T-helper 17 cell (primary cell): Measurements from ENCODE around the gene ZBP1. TPM values are rescaled to one million over a fixed set of nuclear protein-coding genes. Genes with fewer than 3 reads are reported as not detected.

Experiments used
- ATAC-seq: fragments of 150-1000 bp; cut with Tn5 transposase; 2 replicates; pipeline ENCODE4 v1.10.0; 2021; ENCODE audit warnings: mild to moderate bottlenecking, moderate library complexity
- DNase-seq, 3 donors: peaks; one replicate each; pipeline versions ENCODE4 v3.0.0 to v3.0.0-alpha.2; 2020 to 2021
- H3K9me3 ChIP-seq: one replicate; pipeline ENCODE4 v1.7.0; 2013; ENCODE audit warnings: low read length, mild to moderate bottlenecking; ENCODE audit not compliant: control insufficient read depth, poor library complexity, severe bottlenecking
- H3K27ac Mint-ChIP-seq: one replicate; pipeline ENCODE4 v1.8.0; 2022; ENCODE audit warnings: mild to moderate bottlenecking, moderate library complexity, mixed read lengths
- H3K27me3 Mint-ChIP-seq: one replicate; pipeline ENCODE4 v1.8.0; 2022; ENCODE audit warnings: mixed read lengths
- H3K36me3 Mint-ChIP-seq: one replicate; pipeline ENCODE4 v1.8.0; 2022; ENCODE audit warnings: low read depth, mixed read lengths
- H3K4me1 Mint-ChIP-seq: one replicate; pipeline ENCODE4 v1.8.0; 2022; ENCODE audit warnings: mild to moderate bottlenecking, mixed read lengths
- H3K4me3 Mint-ChIP-seq: one replicate; pipeline ENCODE4 v1.8.0; 2022; ENCODE audit warnings: mild to moderate bottlenecking, moderate library complexity, mixed read lengths
- total RNA-seq, 4 donors: library from RNA in 2 of 4; stranded (reverse) in 2 of 4; gene quantifications; one replicate each; pipeline ENCODE4 v1.2.3 and lab custom pipeline; 2022 to 2026

ZBP1 gene
- total RNA-seq, 2 donors from 2014 or later = 38.6 to 41.0 TPM

DNA sequence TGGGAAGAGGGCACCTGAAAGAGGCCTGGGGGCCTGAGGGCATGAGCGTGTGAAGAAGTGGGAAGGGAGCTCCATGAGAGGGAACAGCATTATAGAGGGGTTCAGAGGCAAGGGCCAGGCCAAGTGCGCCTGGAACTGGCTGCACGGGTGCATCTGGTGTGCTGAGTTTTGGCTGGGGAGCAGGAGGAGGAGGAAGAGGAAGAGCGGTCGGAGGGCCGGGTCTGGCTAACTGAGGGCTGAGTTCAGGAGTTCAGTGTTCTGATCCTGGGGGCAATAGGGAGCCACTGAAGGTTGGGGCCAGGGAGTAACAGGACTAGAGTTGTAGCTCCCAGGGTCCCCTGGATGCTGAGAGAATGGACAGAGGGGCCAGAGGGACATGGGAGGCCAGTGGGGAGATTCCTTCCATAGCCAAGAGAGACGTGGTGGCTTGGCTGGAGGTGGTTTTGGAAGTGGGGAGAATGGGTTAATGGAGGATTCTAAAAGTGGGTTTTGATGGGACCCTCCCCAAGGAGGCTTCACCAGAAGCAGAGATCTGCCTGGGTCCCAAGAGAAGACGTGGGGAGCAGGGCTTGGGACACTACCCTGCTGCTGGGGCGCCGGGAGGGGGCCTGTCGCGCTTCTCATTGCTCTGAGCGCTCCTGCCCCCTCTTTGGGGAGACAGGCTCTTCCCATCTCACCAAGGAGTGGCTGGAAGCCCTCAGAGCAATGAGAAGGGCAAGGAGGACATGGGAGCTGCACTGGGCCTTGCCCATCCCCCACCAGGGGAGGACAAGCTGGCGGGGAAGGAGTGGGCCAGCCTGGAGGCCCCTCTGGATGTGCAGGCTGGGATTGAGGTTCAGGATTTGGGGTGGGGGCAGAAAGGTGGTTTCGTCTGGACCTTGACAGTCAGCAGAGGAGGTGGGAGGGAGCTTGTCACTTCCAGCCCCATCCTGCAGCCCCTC, 28.7 kb downstream of the ZBP1 start:
- H3K4me1 Mint-ChIP-seq = peaks cover 8% of the 10 kb centered on the region
- DNase-seq (no peak), ATAC-seq (no peak)
- H3K9me3 ChIP-seq = no peaks in the 10 kb centered on the region
- peaks cover 7% of the 10 kb centered on the region for H3K27me3 Mint-ChIP-seq
- H3K27ac Mint-ChIP-seq = no peak overlapping the region
- no peaks in the 10 kb centered on the region for H3K36me3 Mint-ChIP-seq
- H3K4me3 Mint-ChIP-seq = no peak overlapping the region

- Mint-ChIP-seq H3K36me3 (no peaks in the 10 kb centered on the region), H3K27ac (no peak overlapping the region), H3K4me3 (no peak overlapping the region), H3K4me1 (peaks cover 8% of the 10 kb centered on the region), H3K27me3 (peaks cover 7% of the 10 kb centered on the region)
- ATAC-seq = no peak
- DNase-seq = no peak
- H3K9me3 ChIP-seq = no peaks in the 10 kb centered on the region
Observed at GRCh38 chr20:57590485-57591288, 29.5 kb downstream of the ZBP1 start.

DNA sequence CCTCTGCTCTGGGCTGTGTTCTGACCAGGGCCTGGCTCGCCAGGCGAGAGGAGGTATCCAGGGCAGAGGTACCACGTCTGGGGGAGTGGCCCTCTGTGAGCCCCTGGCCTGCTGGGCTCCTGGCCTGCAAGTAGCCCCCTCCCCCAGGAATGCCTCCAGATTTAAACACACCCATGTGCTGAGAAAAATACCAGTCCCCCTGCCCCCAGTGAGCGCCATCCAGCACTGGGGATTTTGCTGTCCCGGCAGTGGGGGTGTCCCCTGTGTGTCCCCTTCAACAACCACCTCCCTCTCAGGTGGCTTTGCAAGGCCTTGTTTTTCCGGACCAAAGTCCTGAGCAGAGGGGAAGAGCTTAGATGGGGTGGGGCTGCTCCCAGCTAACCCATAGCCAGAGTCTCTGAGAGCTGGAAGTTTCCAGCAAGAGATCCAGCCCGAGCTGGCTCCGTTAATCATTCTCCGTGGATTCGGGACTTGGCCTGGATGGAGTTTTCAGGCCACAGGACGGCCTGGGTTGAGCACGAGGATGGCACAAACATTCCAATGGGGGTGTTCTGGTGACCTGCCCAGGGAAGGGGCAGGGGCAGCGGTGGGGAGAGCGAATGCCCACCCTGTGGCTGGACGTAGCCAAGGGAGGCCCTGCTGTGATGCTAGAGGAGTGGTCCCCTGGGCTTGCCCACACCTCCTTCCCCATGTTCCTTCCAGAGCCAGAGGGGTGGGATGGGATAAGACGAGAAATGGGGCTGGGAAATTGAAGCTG, 30.3 kb downstream of the ZBP1 start:
- no peak overlapping the region for H3K4me3 Mint-ChIP-seq
- H3K36me3 Mint-ChIP-seq = no peaks in the 10 kb centered on the region
- peaks cover 8% of the 10 kb centered on the region for H3K4me1 Mint-ChIP-seq
- H3K27ac Mint-ChIP-seq = no peak overlapping the region
- ATAC-seq (no peak), DNase-seq (no peak)
- no peaks in the 10 kb centered on the region for H3K9me3 ChIP-seq
- peaks cover 15% of the 10 kb centered on the region for H3K27me3 Mint-ChIP-seq

DNA sequence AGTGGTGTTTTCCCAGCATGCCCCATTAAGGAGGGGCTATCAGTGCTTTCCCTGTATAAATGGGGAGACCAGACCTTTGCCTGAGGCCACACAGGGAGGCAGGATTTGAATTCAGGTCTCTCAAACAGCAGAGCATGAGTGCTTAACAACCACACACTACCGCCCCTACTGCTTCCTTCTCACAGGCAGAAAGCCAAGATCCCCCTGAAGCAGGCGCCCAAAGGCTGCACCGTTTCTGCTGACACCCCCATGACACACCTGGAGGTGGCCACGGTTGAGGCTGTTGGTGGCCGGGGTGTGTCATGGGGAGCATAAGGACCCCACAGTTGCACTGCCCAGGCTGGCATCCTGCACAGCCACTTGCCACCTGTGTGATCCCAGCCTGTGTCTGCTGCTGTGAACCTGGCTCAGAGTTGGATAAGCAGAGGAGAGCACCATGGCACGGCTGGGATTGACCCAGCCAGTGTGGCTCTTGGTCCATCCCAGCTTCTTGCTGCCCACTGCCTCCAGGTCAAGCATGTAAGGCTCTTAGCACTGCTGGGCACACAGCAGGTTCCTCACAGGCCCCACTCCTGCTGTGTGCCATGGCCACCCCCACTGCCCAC, 31.0 kb downstream of the ZBP1 start:
- no peaks in the 10 kb centered on the region for H3K9me3 ChIP-seq
- H3K27ac Mint-ChIP-seq = no peak overlapping the region
- ATAC-seq (no peak), DNase-seq (no peak)
- peaks cover 22% of the 10 kb centered on the region for H3K27me3 Mint-ChIP-seq
- H3K36me3 Mint-ChIP-seq = peaks cover 4% of the 10 kb centered on the region
- peaks cover 6% of the 10 kb centered on the region for H3K4me1 Mint-ChIP-seq
- no peak overlapping the region for H3K4me3 Mint-ChIP-seq

DNA sequence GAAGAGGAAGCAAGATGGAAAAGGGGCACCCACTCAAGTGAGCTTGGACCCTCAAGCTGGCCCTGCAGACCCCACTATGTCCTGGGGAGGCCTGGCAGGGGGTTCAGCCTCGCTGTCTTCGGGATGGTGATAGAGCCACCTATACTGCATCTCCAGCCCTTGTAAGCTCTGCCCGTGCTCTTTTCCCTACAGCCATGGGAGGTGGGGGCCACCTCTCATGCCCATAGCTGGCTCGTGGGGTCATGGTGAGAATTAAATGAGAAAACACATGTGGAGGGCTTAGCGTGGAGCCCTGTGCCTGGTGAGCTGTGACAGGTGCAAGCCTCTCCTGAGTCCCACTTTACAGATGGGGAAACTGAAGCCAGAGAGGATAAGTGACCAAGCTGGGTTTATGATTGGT, 31.6 kb downstream of the ZBP1 start:
- ATAC-seq = no peak
- H3K9me3 ChIP-seq = no peaks in the 10 kb centered on the region
- Mint-ChIP-seq H3K4me1 (peaks cover 6% of the 10 kb centered on the region), H3K27ac (no peak overlapping the region), H3K4me3 (no peak overlapping the region), H3K36me3 (peaks cover 4% of the 10 kb centered on the region), H3K27me3 (peaks cover 28% of the 10 kb centered on the region)
- DNase-seq = no peak

- Mint-ChIP-seq H3K4me3 (no peak overlapping the region), H3K4me1 (peaks cover 9% of the 10 kb centered on the region), H3K27me3 (peaks cover 34% of the 10 kb centered on the region), H3K27ac (no peak overlapping the region), H3K36me3 (peaks cover 4% of the 10 kb centered on the region)
- ATAC-seq (no peak), DNase-seq (no peak)
- no peaks in the 10 kb centered on the region for H3K9me3 ChIP-seq
Observed at GRCh38 chr20:57587989-57588377, 32.2 kb downstream of the ZBP1 start.

DNA sequence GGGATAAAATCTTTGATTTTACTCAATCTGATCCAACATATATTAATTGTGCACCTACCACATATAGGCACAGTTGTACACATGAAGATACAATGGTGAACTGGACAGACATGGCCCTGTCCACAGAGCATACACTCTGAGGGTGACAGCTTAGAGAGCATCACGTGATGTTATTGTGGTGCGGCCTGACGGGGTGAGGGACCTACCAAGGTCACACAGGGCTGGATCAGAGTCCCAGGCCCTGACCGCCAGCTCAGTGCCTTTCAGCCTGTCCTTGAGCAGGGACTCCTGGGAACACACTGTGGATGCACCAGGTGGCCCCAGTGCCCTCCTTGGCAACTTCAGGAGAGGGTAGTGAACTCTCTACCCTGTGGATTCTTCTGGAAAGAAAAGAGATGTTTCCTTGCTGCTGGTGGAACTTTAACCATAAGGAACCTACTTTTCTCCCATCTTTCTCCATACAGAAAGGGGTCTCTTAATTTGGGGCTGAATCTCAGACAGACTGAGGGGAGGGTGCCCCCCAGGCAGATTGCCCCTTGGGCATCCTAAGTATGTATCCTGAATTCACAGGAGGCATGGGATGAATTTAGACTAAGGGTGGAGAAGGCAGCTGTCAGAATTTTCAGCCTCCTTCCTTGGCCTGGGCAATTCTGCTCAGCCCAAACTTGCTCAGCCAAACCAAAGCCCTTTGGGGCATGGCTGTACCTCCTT, 32.8 kb downstream of the ZBP1 start:
- DNase-seq (no peak), ATAC-seq (no peak)
- Mint-ChIP-seq H3K36me3 (peaks cover 4% of the 10 kb centered on the region), H3K4me3 (no peak overlapping the region), H3K27me3 (peaks cover 40% of the 10 kb centered on the region), H3K27ac (no peak overlapping the region), H3K4me1 (peaks cover 9% of the 10 kb centered on the region)
- no peaks in the 10 kb centered on the region for H3K9me3 ChIP-seq

GRCh38 chr20:57586943-57587277, 33.3 kb downstream of the ZBP1 start:
- Mint-ChIP-seq H3K27ac (no peak overlapping the region), H3K4me3 (no peak overlapping the region), H3K27me3 (peaks cover 45% of the 10 kb centered on the region), H3K4me1 (peaks cover 9% of the 10 kb centered on the region), H3K36me3 (peaks cover 4% of the 10 kb centered on the region)
- no peaks in the 10 kb centered on the region for H3K9me3 ChIP-seq
- no peak for ATAC-seq
- DNase-seq = no peak

GRCh38 chr20:57586370-57586793, 33.8 kb downstream of the ZBP1 start:
- Mint-ChIP-seq H3K4me1 (peaks cover 7% of the 10 kb centered on the region), H3K27ac (no peak overlapping the region)

DNA sequence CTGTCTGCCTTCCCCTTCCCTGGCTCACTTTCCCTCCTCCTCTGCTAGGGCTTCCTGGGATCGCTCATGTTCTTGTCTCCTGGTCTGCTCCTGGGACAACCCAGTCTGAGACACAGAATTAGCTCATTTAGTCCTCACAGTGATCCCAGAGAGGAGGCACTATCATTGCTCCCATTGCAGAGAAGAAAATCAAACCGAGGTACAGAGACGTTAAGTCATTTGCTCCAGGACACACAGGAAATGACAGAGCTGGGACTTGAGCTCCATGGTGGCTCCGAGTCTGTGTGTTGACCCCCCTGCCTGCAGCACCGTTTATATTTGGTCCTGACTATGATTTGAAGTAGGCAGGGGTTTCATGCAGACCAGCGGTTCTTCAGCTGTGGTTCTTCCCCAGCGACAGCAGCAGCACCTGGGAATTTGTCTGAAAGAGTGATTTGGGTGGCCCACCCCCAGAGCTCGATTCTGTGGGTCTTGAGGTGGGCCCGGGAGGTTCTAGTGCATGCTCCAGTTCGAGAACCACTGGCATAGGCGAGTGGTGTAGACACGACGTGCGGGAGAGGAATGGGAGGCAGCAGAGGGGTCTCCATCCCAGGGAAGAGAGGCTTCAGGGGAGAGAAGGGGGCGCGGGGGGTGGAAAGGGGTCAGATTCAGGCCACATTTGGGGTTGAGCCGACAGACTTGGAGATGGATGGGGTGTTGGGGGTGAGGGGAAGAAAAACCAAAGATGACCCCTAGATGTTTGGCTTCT, 34.6 kb downstream of the ZBP1 start:
- H3K9me3 ChIP-seq = no peaks in the 10 kb centered on the region
- Mint-ChIP-seq H3K27me3 (peaks cover 57% of the 10 kb centered on the region), H3K4me1 (peaks cover 4% of the 10 kb centered on the region), H3K4me3 (no peak overlapping the region), H3K27ac (no peak overlapping the region), H3K36me3 (peaks cover 4% of the 10 kb centered on the region)
- no peak for DNase-seq
- ATAC-seq = no peak

More at GRCh38 chr20:57586370-57586793, 33.8 kb downstream of the ZBP1 start:
- Mint-ChIP-seq H3K4me3 (no peak overlapping the region), H3K36me3 (peaks cover 4% of the 10 kb centered on the region), H3K27me3 (peaks cover 50% of the 10 kb centered on the region)
- ATAC-seq (no peak), DNase-seq (no peak)
- H3K9me3 ChIP-seq = no peaks in the 10 kb centered on the region

DNA sequence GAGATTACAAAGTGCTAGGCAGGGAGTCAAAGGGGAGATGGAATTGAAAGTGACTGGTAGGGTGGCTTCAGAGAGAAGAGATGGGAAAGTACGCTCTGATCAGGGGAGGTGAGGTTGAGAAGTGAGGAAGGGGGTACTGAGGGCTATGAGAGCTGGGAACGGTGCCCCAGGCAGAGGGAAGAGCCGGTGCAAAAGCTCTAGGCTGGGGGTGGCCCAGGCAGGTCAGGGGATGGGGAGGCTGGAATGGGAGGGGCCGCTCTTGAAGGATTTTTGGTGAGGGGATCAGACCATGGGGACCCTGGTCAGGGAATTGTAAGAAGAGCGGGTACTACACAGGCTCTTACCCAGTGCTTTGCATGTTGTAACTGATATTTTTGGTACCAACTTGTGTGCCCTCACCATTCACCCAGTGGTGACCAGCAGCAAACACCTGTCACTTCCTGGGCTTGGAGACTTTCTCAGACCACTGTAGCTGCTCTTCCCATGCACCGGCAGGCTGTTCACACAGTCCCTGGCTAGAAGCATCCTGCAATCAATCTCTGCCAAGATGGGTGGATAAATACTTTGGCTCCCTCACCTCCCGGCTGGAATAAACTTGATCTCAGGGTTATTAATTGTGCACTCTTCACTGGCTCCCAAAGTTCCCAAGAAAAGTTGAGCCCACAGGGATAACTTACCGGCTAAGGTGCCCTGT, 35.3 kb downstream of the ZBP1 start:
- Mint-ChIP-seq H3K4me3 (no peak overlapping the region), H3K4me1 (peaks cover 4% of the 10 kb centered on the region), H3K27ac (no peak overlapping the region), H3K36me3 (peaks cover 4% of the 10 kb centered on the region), H3K27me3 (peaks cover 65% of the 10 kb centered on the region)
- ATAC-seq (no peak), DNase-seq (no peak)
- no peaks in the 10 kb centered on the region for H3K9me3 ChIP-seq
